GM20000 (cell line): Measurements from ENCODE around the gene P3R3URF.

ENCODE experiments used
- DNase-seq: peaks from one replicate; pipeline ENCODE4 v3.0.0; 2012; ENCODE audit warnings: low spot score
- TF ChIP-seq, protein P1 (sequence below): IDR thresholded peaks from 2 replicates; pipeline ENCODE4 v1.5.1; 2012; ENCODE audit warnings: mild to moderate bottlenecking, control low read depth; ENCODE audit errors: extremely low read depth, missing control alignments

Gene P3R3URF

DNA sequence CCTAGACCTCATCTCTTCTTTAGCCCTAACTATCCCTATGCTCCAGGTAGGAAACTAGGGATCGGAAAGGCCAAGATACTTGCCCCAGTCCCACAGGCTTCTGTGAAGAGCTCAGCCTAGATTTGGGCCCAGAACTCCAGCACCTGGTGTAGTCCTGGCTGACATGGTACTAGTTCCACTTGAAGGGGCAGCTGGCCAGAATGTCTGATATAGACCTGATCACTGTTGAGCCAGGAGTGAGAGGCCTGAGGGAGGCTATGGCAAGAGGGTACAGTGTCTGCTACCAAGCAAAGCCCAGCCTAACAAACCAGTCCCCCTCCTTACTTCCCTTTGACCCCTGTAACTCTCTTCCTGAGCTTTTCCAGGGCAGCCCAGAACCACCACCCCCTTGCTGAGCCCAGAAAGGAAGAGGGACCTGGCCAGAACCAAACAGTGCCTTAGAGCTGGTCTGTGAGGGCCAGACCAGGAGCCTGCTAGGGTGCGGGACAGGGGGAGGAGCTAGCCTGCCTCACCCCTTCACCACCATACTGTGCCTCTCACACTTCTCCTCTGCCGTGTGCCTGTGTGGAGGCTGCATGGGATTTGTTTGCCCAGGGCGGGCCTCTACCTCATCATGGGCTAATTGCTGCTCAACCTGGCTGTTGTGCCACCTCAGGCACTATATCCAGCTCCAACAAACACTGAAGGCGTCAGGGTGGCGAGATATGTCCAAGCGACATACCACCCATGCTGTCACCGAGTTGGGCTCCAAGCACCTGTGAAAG, 11.0 kb upstream of the P3R3URF start:
- DNase-seq, result no peak
- TF ChIP-seq, protein P1, sequence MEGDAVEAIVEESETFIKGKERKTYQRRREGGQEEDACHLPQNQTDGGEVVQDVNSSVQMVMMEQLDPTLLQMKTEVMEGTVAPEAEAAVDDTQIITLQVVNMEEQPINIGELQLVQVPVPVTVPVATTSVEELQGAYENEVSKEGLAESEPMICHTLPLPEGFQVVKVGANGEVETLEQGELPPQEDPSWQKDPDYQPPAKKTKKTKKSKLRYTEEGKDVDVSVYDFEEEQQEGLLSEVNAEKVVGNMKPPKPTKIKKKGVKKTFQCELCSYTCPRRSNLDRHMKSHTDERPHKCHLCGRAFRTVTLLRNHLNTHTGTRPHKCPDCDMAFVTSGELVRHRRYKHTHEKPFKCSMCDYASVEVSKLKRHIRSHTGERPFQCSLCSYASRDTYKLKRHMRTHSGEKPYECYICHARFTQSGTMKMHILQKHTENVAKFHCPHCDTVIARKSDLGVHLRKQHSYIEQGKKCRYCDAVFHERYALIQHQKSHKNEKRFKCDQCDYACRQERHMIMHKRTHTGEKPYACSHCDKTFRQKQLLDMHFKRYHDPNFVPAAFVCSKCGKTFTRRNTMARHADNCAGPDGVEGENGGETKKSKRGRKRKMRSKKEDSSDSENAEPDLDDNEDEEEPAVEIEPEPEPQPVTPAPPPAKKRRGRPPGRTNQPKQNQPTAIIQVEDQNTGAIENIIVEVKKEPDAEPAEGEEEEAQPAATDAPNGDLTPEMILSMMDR, result no peak

DNA sequence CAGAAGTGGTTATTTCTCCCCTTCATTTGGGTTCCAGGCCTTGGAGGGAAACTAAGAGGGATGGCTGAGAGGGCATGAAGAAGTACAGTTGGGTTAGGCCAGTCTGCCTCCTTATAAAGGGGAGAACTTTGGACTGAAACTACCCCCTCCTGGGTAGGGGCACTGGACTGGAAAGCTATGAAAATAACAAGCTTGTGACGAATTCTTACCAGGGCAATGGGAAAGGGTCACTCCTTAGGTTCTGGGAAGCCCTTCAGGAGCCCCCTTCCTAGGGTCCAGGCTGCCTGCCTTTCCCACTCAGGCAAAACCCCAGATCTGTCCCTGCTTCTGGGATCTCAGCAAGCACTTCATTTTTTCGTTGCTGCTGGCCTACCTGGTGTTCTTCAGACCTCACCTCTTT, 9.8 kb upstream of the P3R3URF start:
- TF ChIP-seq, protein P1, result no peak
- DNase-seq, result no peak

DNA sequence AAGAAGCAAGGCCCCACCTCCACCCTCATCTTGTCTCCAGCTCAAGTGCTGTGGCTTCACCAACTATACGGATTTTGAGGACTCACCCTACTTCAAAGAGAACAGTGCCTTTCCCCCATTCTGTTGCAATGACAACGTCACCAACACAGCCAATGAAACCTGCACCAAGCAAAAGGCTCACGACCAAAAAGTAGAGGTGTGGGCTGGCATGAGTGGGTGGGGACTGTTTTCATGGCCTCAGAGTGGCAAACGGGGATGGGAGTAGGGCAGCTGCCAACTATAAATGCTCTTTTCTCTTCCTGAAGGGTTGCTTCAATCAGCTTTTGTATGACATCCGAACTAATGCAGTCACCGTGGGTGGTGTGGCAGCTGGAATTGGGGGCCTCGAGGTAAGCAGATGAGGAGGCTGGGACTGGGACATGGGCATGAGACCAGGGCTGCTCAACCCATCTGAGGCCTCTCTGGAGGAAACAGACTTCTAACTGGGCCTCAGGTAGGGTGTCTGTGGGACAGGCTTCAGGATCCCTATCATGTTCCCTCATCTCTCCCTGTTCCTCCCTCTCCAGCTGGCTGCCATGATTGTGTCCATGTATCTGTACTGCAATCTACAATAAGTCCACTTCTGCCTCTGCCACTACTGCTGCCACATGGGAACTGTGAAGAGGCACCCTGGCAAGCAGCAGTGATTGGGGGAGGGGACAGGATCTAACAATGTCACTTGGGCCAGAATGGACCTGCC, 8.8 kb upstream of the P3R3URF start:
- no peak for DNase-seq
- TF ChIP-seq, protein P1, result no peak

DNA sequence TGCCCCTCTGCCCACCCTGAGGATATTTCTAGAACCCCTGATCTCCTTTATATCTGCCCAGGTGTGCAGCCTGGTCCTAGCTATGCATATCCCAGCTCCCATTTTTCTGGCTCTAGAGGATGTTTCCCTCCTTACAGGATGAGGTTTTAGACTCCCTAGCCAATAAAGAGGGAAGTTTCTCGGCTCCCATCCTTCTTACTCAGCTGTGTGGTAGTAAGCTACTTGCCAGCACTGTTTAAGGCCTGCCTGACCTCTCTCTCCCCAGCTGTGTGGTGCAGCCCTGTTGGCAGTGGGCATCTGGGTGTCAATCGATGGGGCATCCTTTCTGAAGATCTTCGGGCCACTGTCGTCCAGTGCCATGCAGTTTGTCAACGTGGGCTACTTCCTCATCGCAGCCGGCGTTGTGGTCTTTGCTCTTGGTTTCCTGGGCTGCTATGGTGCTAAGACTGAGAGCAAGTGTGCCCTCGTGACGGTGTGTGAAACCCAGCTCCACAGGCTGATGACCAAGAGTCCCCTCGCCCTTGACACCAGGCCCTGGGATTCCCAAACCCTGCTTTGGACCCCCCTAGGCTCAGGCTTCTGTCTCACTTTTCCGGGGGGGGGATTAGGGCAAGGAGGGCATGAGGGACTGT, 7.8 kb upstream of the P3R3URF start:
- TF ChIP-seq, protein P1, result no peak
- no peak for DNase-seq

DNA sequence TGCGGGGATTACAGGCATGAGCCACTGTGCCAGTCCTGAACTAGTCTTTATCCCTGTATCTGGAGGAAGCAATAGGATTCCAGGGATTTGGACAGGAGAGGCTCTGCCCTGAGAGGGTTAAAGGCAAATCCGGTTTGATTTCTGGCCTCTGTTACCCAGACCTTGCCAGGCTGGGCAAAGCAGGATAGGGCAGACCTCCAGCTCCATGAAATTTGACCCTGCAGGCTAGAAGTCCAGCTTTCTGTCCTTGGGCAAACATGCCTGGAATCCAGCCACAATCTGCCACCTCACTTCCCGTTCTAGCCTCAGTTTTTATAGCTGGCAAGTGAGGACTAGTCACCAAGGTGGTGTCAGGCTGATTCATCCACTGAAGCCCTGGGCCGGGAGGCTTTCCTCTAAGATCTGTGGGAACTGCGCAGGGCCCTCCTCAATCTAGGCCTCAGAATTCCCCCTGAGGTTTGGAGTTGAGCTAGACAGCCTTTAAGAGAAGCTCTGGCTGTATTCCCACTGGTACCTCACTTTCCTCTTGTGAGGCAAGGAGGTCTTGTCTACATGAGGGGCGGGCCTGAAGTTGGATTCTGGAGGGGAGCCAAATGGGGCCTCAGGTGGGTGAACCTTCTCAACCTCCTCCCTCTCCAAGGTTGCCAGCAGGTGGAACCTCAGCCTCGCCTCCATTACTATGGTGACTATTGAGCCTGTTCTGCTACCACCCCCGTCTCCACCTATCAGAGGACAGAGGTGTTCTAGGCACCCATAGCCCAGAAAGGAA, 7.0 kb upstream of the P3R3URF start:
- DNase-seq, result no peak
- TF ChIP-seq, protein P1, result no peak

DNA sequence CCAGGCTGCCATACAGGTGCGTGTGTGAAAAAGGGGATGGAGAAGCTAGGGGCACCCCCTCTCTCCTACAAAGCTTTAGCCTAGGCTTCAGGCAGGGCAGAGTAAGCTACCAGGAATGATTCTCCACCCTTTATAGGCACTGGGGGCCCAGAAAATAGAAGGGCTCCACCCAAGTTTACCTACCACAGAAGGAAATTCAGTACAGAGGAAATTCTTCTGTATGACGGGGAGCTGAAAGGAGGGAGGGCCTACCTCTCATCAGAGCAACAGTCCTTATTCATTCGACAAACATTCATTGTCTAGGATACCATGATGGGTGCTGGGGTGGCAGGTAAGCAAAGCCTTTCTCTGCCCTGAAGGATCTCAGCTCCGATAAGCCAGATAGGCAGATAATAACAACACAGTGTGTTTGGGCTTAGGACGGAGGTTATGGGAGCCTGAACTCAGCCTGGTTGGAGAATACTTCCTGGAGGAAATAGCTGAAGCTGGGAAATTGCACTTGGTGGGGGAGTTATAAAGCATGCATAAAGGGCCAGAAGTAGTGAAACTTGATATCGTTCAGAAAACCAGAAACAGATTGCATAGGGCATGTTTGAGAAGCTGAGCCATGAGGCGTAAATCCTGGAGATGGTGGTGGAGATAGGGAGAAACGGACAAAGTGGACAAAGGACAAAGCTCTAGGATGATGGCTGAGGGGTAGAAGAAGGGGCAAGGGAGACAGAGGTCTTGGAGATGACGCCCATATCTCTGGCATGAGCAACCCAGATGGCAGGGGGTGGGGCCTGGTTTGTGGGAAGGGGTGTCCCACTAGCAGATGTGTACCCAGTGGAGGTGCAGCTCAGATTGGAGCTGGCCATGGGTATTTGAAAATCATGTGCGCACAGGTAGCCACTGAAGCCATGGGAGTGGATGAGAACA, 5.3 kb upstream of the P3R3URF start:
- no peak for DNase-seq
- TF ChIP-seq, protein P1, result no peak
